ENCODE results near the gene IGSF21. TPM values are rescaled to one million over a fixed set of nuclear protein-coding genes. Genes with fewer than 3 reads are reported as not detected.

Gene IGSF21
- total and polyA plus RNA-seq, 2 donors (not counting 3 experiments of a cell fraction or from before 2014, with no cell fraction given), result not detected

DNA sequence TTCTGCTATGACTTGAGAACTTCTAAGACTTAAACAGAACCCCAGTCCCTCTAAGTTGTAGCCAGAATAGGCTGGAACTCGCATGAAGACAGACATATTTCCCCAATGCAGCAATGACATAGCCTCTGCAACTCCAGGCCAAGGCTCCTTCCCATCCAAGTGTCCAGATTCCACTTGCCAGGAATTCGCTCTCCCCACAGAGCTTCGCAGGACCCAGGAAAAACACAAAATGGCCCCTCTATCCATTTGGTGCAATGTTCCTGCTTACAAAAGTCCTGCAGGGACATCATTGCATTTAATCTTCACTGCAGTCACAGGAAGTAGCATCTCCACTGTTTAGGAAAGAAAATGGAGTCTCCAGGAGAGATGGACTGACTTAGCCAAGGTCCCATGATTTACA lies 225.6 kb downstream of the IGSF21 start:
- H3K27ac ChIP-seq (ENCODE audit: insufficient read depth, low read depth, low read length), result no peak overlapping the region
- no peaks in the 10 kb centered on the region for H3K27me3 ChIP-seq (ENCODE audit: control insufficient read depth in 2 of 2, insufficient read depth in 2 of 2, low read length in 2 of 2)
- H3K79me2 ChIP-seq (ENCODE audit: control insufficient read depth, insufficient read depth, low read length), result no peaks in the 10 kb centered on the region
- H2AFZ ChIP-seq (ENCODE audit: low read depth, low read length), result no peak overlapping the region
- H3K9me3 ChIP-seq (replicated peaks; ENCODE audit: control insufficient read depth, insufficient read depth, low read length), result no peaks in the 10 kb centered on the region
- FAIRE-seq, result no peak
- ChIA-PET CTCF (no interaction called here), POLR2A (no interaction called here)
- DNase-seq (ENCODE audit: low read depth, low spot score), result no peak
- H3K4me2 ChIP-seq (ENCODE audit: insufficient read depth, low read length), result no peak overlapping the region
- no peaks in the 10 kb centered on the region for H4K20me1 ChIP-seq (replicated peaks; ENCODE audit: control insufficient read depth, extremely low read depth, insufficient read depth, low read length)
- H3K36me3 ChIP-seq (ENCODE audit: control insufficient read depth in 2 of 2, extremely low read depth in 1 of 2, insufficient read depth in 2 of 2, low read length in 2 of 2), result no peaks in the 10 kb centered on the region
- TF ChIP-seq MYC (IDR thresholded peaks at IDR 0.05; ENCODE audit: low read depth, low read length) (no peak), GATA2 (IDR thresholded peaks at IDR 0.05; ENCODE audit: insufficient read depth, insufficient read length, low read depth, low read length) (no peak), POLR2AphosphoS5 (IDR thresholded peaks at IDR 0.05; ENCODE audit: insufficient read depth, low read depth, low read length) (no peak), JUN (IDR thresholded peaks at IDR 0.05; ENCODE audit: borderline replicate concordance, insufficient read depth, insufficient read length, low read depth) (no peak), POLR2A (IDR thresholded peaks at IDR 0.05; ENCODE audit: low read depth, low read length) (no peak), FOS (IDR thresholded peaks at IDR 0.05; ENCODE audit: borderline replicate concordance, insufficient read depth, low read length) (no peak), EZH2 (IDR thresholded peaks at IDR 0.05; ENCODE audit: borderline replicate concordance, low read depth, low read length, severe bottlenecking) (no peak)
- TF ChIP-seq, protein P1, sequence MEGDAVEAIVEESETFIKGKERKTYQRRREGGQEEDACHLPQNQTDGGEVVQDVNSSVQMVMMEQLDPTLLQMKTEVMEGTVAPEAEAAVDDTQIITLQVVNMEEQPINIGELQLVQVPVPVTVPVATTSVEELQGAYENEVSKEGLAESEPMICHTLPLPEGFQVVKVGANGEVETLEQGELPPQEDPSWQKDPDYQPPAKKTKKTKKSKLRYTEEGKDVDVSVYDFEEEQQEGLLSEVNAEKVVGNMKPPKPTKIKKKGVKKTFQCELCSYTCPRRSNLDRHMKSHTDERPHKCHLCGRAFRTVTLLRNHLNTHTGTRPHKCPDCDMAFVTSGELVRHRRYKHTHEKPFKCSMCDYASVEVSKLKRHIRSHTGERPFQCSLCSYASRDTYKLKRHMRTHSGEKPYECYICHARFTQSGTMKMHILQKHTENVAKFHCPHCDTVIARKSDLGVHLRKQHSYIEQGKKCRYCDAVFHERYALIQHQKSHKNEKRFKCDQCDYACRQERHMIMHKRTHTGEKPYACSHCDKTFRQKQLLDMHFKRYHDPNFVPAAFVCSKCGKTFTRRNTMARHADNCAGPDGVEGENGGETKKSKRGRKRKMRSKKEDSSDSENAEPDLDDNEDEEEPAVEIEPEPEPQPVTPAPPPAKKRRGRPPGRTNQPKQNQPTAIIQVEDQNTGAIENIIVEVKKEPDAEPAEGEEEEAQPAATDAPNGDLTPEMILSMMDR (IDR thresholded peaks at IDR 0.05; ENCODE audit: extremely low read depth in 1 of 2, insufficient read depth in 1 of 2, low read depth in 1 of 2, low read length in 2 of 2), result no peak
- TF ChIP-seq, protein P2, sequence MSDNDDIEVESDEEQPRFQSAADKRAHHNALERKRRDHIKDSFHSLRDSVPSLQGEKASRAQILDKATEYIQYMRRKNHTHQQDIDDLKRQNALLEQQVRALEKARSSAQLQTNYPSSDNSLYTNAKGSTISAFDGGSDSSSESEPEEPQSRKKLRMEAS (IDR thresholded peaks at IDR 0.05; ENCODE audit: insufficient read depth, insufficient read length), result no peak
- intact Hi-C loops (cut with micrococcal nuclease), result no loop called here
- no TSS peak for BruUV-seq (replicated peaks)
- no peaks in the 10 kb centered on the region for H3K9me1 ChIP-seq (replicated peaks; ENCODE audit: control insufficient read depth, extremely low read depth, insufficient read depth, low read length)
- H3K4me1 ChIP-seq (ENCODE audit: control insufficient read depth, extremely low read depth, insufficient read depth, low read length), result no peaks in the 10 kb centered on the region
- no peak overlapping the region for H3K4me3 ChIP-seq (replicated peaks in 1 of 3; ENCODE audit: insufficient read depth in 1 of 3, low read depth in 1 of 3, low read length in 3 of 3)
- dilution Hi-C loops (cut with MboI; ENCODE audit: extremely low pct_ligation_motif_present, low sequenced_read_pairs), result no loop called here
- H3K9ac ChIP-seq (replicated peaks; ENCODE audit: extremely low read depth, insufficient read depth, low read length), result no peak overlapping the region
